Activated CD8-positive, alpha-beta T cell treated with anti-CD3 and anti-CD28 coated beads, Interleukin-2, amount 10 ng/mL, durations not matched to agents 7 days and 5 days (primary cell): ENCODE data around the gene GPD2. TPM values are rescaled to one million over a fixed set of nuclear protein-coding genes. Genes with fewer than 3 reads are reported as not detected.
"Not testable (repeated sequence)": the region's sequence is repeated elsewhere in the genome, so short reads cannot be mapped to it uniquely, and the experiment has no call there.

Experiments used
- ATAC-seq: fragments of 150-1000 bp; cut with Tn5 transposase; one replicate; pipeline ENCODE4 v1.10.0; 2021; ENCODE audit warnings: moderate library complexity
- CTCF ChIA-PET: fragments of 350-600 bp; sonication (Branson Sonifier 250); formaldehyde crosslinking; loops from one replicate; lab custom pipeline; 2021; ENCODE audit warnings: antibody characterized with exemption; lab: Charles Lee
- POLR2A ChIA-PET: fragments of 350-600 bp; sonication (Branson Sonifier 250); formaldehyde crosslinking; loops from one replicate; lab custom pipeline; 2021; ENCODE audit warnings: antibody characterized with exemption; lab: Charles Lee
- DNase-seq: peaks from one replicate; pipeline ENCODE4 v3.0.0-alpha.2; 2020
- H3K27ac Mint-ChIP-seq: one replicate; pipeline ENCODE4 v1.8.0; 2021; ENCODE audit warnings: mild to moderate bottlenecking, mixed read lengths
- H3K27me3 Mint-ChIP-seq: one replicate; pipeline ENCODE4 v1.8.0; 2021; ENCODE audit warnings: low read depth, mixed read lengths
- H3K36me3 Mint-ChIP-seq: one replicate; pipeline ENCODE4 v1.8.0; 2021; ENCODE audit warnings: low read depth, mixed read lengths
- H3K4me1 Mint-ChIP-seq: one replicate; pipeline ENCODE4 v1.8.0; 2021; ENCODE audit warnings: low read depth, mixed read lengths
- H3K4me3 Mint-ChIP-seq: one replicate; pipeline ENCODE4 v1.8.0; 2021; ENCODE audit warnings: mild to moderate bottlenecking, mixed read lengths
- H3K9me3 Mint-ChIP-seq: one replicate; pipeline ENCODE4 v1.8.0; 2022; ENCODE audit warnings: mixed read lengths; ENCODE audit not compliant: insufficient read depth
- total RNA-seq, 2 experiments: library from RNA; stranded (reverse); gene quantifications; one replicate each; pipeline ENCODE4 v1.2.3, GENCODE V29; 2021

The GPD2 gene
- total RNA-seq, 2 experiments from 2014 or later: 13.6 to 14.7 TPM

DNA sequence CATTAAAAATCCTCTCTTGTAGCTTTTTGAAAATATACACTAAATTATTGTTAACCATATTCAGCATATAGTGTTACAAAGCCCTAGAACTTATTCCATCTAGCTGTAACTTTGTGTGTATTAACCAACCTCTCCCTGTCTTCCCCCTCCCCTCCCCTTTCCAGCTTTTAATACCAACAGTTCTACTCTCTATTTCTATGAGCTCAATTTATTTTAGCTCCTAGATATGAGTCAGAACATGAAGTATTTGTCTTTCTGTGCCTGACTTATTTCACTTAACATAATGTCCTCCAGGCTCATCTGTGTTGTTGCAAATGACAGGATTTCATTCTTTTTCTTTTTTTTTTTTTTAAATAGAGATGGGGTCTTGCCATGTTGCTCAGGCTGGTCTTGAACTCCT is 45.1 kb downstream of the GPD2 start:
- H3K36me3 Mint-ChIP-seq: peaks cover 16% of the 10 kb centered on the region
- H3K27ac Mint-ChIP-seq: no peak overlapping the region
- ATAC-seq (no peak), DNase-seq (no peak)
- CTCF ChIA-PET: interaction anchor here (0.6 kb wide), 1 partner anchor 41 kb away, joined by 3 read pairs; no protein-coding TSS in a partner anchor
- H3K4me3 Mint-ChIP-seq: no peak overlapping the region
- H3K4me1 Mint-ChIP-seq: peaks cover 28% of the 10 kb centered on the region
- no peaks in the 10 kb centered on the region for H3K9me3 Mint-ChIP-seq
- no peaks in the 10 kb centered on the region for H3K27me3 Mint-ChIP-seq
- POLR2A ChIA-PET: interaction anchor here (1.9 kb wide), 1 partner anchor 141 kb away, joined by 4 read pairs; no protein-coding TSS in a partner anchor

DNA sequence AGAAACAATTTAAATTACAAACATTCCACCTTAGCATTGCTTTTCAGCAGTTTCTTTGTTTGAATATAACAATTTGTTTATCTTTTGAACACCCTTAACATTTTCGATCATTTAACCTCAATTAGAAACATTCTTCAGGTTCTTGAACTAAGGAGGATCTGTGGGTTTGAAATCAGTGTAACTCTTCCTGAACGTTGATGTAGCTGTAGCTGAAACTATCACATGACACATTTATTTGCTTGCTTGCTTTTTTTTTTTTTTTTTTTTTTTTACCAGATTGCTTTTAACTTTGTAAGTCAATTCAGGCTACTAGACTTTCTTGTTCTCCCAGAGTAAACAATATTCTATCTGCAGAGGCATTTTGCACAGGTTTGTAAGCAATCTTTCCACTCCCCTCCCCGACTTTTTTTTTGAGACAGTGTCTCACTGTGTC is 47.6 kb downstream of the GPD2 start:
- H3K4me1 Mint-ChIP-seq: peaks cover 17% of the 10 kb centered on the region
- no peak overlapping the region for H3K4me3 Mint-ChIP-seq
- no peaks in the 10 kb centered on the region for H3K27me3 Mint-ChIP-seq
- H3K27ac Mint-ChIP-seq: no peak overlapping the region
- no peak for DNase-seq
- ATAC-seq: no peak
- CTCF ChIA-PET: no interaction called here
- no peaks in the 10 kb centered on the region for H3K9me3 Mint-ChIP-seq
- POLR2A ChIA-PET: no interaction called here
- H3K36me3 Mint-ChIP-seq: peaks cover 7% of the 10 kb centered on the region

DNA sequence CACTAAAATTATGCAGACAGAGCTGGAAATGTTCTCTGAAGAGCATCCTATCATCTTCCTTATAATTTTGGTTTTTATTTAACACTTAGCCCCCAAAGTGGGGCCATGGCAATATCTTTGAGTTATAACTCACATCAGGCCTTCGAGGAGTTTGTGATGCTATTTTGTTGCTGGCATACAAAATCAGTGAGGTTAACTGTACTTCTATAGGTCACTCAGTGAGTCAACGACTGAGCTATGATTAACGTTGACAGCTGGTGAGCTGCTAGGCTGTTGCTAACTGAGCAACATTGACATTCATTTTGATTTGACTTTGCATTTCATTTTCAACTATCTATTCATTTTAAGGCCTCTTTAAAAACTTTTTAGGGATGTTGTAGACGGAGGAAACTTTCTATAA is 50.0 kb downstream of the GPD2 start:
- H3K9me3 Mint-ChIP-seq: no peaks in the 10 kb centered on the region
- DNase-seq (no peak), ATAC-seq (no peak)
- CTCF ChIA-PET: interaction anchor here (0.8 to 1.4 kb wide), 4 partner anchors 8 to 152 kb away, joined by 3 to 4 read pairs (median 4); no protein-coding TSS in a partner anchor
- POLR2A ChIA-PET: no interaction called here
- no peaks in the 10 kb centered on the region for H3K27me3 Mint-ChIP-seq
- H3K4me3 Mint-ChIP-seq: no peak overlapping the region
- H3K4me1 Mint-ChIP-seq: peaks cover 16% of the 10 kb centered on the region
- H3K36me3 Mint-ChIP-seq: peaks cover 6% of the 10 kb centered on the region
- no peak overlapping the region for H3K27ac Mint-ChIP-seq

DNA sequence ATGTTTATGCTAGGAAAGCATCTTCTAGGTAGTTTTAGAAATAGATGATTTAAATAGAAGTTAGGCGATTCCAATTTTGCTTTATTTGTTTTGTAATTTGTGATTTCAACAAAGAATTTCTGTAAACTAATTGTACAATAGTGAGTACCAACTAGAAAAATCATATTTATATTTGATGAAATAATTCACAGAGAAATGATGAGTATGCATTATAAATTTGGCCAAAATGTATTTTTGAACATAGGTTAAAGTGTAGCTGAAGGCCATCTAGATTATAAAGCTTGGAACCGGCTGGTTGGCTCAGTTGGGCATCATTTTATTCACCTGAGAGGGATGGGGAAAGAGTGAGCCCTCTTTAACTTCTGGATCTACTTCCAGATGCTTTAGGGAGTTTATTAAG is 50.4 kb downstream of the GPD2 start:
- no peak for ATAC-seq
- Mint-ChIP-seq H3K36me3 (peaks cover 6% of the 10 kb centered on the region), H3K27me3 (no peaks in the 10 kb centered on the region), H3K27ac (no peak overlapping the region), H3K9me3 (no peaks in the 10 kb centered on the region), H3K4me3 (no peak overlapping the region), H3K4me1 (peaks cover 16% of the 10 kb centered on the region)
- CTCF ChIA-PET: interaction anchor here (0.8 to 1.5 kb wide), 4 partner anchors 8 to 152 kb away, joined by 3 to 4 read pairs (median 3); no protein-coding TSS in a partner anchor
- DNase-seq: no peak
- POLR2A ChIA-PET: interaction anchor here (0.6 kb wide), 1 partner anchor 46 kb away, joined by 3 read pairs; no protein-coding TSS in a partner anchor

DNA sequence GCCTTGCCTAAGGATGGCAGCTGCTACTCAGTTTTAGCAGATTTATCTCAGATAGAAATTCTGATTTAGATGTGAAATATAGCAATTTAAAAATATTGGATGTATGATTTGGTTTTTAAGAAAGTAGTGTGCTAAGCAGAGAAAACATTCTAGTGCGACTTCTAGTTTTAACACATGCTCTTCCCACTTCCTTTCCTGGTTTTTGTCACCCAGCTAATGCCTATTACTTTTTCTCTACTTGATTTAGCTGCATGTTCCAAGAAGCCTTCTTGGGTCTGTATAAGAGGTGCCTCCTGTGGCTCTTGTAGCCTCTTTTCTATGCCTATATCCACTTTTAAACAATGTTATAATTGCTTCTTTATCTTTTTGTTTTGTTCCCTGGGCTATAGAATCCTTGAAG is 53.0 kb downstream of the GPD2 start:
- Mint-ChIP-seq H3K27me3 (no peaks in the 10 kb centered on the region), H3K36me3 (peaks cover 4% of the 10 kb centered on the region), H3K4me1 (peaks cover 20% of the 10 kb centered on the region), H3K9me3 (no peaks in the 10 kb centered on the region), H3K27ac (no peak overlapping the region), H3K4me3 (no peak overlapping the region)
- ChIA-PET CTCF (interaction anchor here (0.6 kb wide), 1 partner anchor 28 kb away, joined by 3 read pairs; no protein-coding TSS in a partner anchor), POLR2A (no interaction called here)
- ATAC-seq (no peak), DNase-seq (no peak)

DNA sequence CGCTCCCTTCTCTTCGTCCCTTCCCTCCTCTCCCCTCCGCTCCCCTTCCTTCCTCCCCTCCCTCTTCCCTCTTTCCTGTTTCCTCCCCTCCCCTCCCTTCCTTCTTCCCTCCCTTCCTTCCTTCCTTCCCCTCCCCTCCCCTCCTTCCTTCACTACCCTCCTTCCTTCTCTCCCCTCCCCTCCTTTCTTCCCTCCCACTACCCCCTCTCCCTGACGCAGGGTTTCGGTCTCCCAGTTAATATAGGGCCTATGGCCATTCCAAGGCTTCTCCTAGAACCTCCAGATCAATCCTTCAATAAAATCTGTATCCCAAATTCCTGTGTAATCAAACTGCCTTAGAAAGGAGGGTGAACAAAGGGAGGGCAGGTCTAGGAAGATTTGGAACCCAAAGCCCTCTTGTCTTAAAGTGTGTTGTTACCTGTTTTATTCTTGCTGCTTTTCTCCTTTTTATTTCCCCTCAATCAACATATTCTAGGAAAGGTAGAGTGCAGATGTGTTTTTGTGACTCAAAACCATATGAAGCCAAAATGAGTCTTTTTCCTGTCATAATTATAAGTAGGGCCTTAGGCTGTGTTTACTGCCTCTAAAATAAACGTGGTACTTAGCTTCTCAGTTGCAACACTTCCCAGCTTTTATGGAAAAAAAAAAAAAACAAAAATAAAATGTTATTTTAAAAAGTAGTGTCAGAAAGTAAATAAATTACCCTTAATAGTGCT is 53.7 kb downstream of the GPD2 start:
- ChIA-PET CTCF (interaction anchor here (0.6 kb wide), 1 partner anchor 27 kb away, joined by 3 read pairs; no protein-coding TSS in a partner anchor), POLR2A (no interaction called here)
- Mint-ChIP-seq H3K9me3 (no peaks in the 10 kb centered on the region), H3K4me1 (peaks cover 20% of the 10 kb centered on the region), H3K27me3 (no peaks in the 10 kb centered on the region), H3K4me3 (no peak overlapping the region), H3K36me3 (peaks cover 2% of the 10 kb centered on the region), H3K27ac (peak overlapping the region; percentile 10)
- ATAC-seq (no peak), DNase-seq (no peak)

DNA sequence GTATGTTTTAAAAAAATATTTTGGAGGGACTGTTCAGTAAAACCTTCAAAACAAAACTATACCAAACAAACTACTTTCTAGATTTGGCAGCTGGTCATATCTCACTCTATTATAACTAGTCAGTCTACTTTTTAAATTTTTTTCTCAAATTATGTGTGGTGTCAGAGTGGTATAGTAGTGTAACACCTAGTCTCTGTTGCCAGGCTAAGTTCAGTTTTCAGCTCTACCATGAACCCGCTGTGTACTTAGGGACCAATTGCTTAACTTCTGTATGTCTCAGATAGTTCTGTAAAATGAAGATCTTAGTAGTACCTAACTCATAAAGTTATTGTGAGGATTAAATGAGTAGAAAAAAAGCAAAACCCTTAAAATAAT is 54.3 kb downstream of the GPD2 start:
- POLR2A ChIA-PET: no interaction called here
- DNase-seq (no peak), ATAC-seq (no peak)
- CTCF ChIA-PET: no interaction called here
- Mint-ChIP-seq H3K4me1 (peaks cover 22% of the 10 kb centered on the region), H3K36me3 (no peaks in the 10 kb centered on the region), H3K27ac (no peak overlapping the region), H3K9me3 (no peaks in the 10 kb centered on the region), H3K4me3 (no peak overlapping the region), H3K27me3 (no peaks in the 10 kb centered on the region)

DNA sequence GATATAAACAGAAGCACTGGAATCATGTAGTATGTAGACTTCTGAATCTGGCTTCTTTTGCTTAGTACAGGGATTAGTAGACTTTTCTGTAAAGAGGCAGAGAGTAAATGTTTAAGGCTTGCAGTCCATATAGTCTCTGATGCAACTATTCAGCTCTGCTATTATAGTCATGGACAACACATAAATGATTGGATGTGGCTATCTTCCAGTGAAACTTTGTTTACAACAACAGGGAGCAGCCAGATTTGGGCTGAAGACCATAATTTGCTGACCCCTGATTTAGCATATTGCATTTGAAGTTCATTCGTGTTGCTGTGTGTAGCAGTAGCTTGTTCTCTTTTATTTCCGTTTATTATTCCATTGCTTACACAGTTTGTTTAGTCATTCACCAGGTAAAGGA is 55.0 kb downstream of the GPD2 start:
- no peak overlapping the region for H3K27ac Mint-ChIP-seq
- peaks cover 29% of the 10 kb centered on the region for H3K4me1 Mint-ChIP-seq
- POLR2A ChIA-PET: no interaction called here

DNA sequence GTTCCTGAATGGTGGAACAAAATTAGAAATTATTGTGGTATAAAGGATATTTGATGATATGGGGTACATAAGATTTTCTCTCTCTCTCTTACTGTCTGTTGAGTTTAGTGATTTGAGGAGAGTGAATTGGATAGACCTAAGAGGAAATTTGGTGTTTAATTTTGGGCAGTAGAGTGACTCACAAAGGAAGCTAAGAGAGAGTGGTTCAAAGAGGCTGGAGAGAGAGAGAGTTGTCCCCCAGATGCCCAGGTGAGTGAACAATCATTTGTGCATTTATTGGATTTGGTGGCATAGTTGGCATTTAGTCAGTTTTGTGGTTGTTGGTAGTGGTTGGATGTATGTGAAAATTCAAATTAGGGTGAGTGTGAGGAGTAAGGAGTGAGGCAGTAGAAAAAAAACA is 56.8 kb downstream of the GPD2 start:
- ChIA-PET CTCF (no interaction called here), POLR2A (no interaction called here)
- DNase-seq (no peak), ATAC-seq (no peak)
- H3K27me3 Mint-ChIP-seq: no peaks in the 10 kb centered on the region
- peaks cover 4% of the 10 kb centered on the region for H3K36me3 Mint-ChIP-seq
- H3K4me1 Mint-ChIP-seq: peaks cover 31% of the 10 kb centered on the region
- no peak overlapping the region for H3K4me3 Mint-ChIP-seq
- H3K27ac Mint-ChIP-seq: no peak overlapping the region
- no peaks in the 10 kb centered on the region for H3K9me3 Mint-ChIP-seq

More for the DNA sequence above, 55.0 kb downstream of the GPD2 start:
- Mint-ChIP-seq H3K9me3 (no peaks in the 10 kb centered on the region), H3K4me3 (no peak overlapping the region), H3K36me3 (no peaks in the 10 kb centered on the region), H3K27me3 (no peaks in the 10 kb centered on the region)
- CTCF ChIA-PET: no interaction called here
- DNase-seq: no peak
- ATAC-seq: no peak

DNA sequence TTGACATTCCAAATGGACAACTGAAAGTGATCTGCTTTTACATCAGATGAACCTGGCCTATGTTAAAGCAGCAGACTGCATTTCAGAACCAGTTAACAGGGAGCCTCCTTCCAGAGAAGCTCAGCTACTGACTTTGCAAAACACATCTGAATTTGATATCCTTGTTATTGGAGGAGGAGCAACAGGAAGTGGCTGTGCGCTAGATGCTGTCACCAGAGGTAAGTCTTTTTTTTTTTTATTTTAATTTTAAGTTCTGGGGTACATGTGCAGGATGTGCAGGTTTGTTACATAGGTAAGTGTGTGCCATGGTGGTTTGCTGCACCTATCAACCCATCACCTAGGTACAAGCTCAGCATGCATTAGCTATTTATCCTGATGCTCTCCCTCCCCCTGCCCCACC is 59.8 kb downstream of the GPD2 start:
- H3K27me3 Mint-ChIP-seq, CTCF ChIA-PET, H3K9me3 Mint-ChIP-seq, ATAC-seq, H3K4me3 Mint-ChIP-seq, H3K36me3 Mint-ChIP-seq, POLR2A ChIA-PET, H3K27ac Mint-ChIP-seq: not testable (repeated sequence)
- H3K4me1 Mint-ChIP-seq: peaks cover 21% of the 10 kb centered on the region
- peak; percentile 38 for DNase-seq

DNA sequence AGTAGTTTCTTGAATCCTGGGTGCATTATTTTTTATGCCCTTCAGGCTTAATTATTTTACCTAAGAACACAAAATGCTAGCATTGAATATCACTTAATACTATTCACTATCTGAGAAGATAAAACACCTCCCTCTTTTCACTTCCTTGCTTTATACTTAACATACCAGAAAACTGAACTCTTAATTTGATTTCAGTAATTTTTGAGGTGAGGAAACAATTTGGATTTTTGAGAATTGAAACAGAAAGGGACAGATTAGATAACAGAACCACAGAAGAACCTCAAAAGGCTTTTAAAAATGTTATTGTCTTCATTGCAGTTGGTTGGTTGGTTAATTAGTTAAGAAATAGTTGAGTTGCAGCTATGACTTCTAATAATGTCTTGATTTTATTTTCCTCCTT is 69.5 kb downstream of the GPD2 start:
- Mint-ChIP-seq H3K4me3 (no peak overlapping the region), H3K4me1 (peaks cover 18% of the 10 kb centered on the region), H3K27me3 (no peaks in the 10 kb centered on the region), H3K9me3 (no peaks in the 10 kb centered on the region), H3K36me3 (peaks cover 2% of the 10 kb centered on the region), H3K27ac (no peak overlapping the region)
- CTCF ChIA-PET: interaction anchor here (1.4 kb wide), 1 partner anchor 12 kb away, joined by 5 read pairs; no protein-coding TSS in a partner anchor
- DNase-seq (no peak), ATAC-seq (no peak)
- POLR2A ChIA-PET: no interaction called here

DNA sequence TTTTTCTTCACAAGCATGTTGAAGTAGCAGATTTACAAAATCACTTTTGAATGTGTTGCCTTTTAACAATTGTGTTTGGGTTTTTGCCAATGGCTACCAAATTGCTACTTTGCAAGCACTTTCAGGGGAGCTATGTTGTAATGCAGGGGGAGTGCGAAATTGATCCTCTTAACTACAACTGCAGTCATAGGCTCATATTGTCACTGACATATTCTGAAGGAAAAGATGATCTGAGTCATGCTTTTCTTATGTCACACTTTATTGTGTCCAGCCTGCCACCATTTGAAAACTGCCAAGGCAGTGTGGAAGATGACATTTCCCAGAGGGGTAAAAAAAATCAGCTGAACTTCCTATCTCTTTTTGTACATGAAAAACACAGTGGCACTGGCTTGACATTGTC is 74.9 kb downstream of the GPD2 start:
- DNase-seq (no peak), ATAC-seq (no peak)
- ChIA-PET POLR2A (no interaction called here), CTCF (no interaction called here)
- Mint-ChIP-seq H3K27me3 (no peaks in the 10 kb centered on the region), H3K27ac (no peak overlapping the region), H3K9me3 (no peaks in the 10 kb centered on the region), H3K36me3 (peaks cover 12% of the 10 kb centered on the region), H3K4me3 (no peak overlapping the region), H3K4me1 (peaks cover 5% of the 10 kb centered on the region)
